Spleen (tissue), 7 donors: Measurements from ENCODE around the gene DPYSL5.

Source experiments
- POLR2A ChIP-seq, 3 donors: fragments of 450-650 bp; IDR thresholded peaks; one replicate each; pipeline ENCODE4 v1.5.1; 2017; ENCODE audit warnings: antibody characterized with exemption in 3 of 3, mild to moderate bottlenecking in 1 of 3
- POLR2AphosphoS5 ChIP-seq, 3 donors: sonication (generic); formaldehyde crosslinking; IDR thresholded peaks; one replicate each; pipeline ENCODE4 v1.5.1; 2017; ENCODE audit warnings: antibody characterized with exemption in 3 of 3
- TF ChIP-seq, protein P1 (sequence below), 11 experiments: fragments of 200-600 bp in 7 of 11; fragments of 450-650 bp in 4 of 11; sonication (generic) in 4 of 11; IDR thresholded peaks in 8 of 11; conservative IDR thresholded peaks in 3 of 11; 1 replicate in 7 of 11; 2 replicates in 4 of 11; pipeline versions ENCODE4 v1.4.0 to v1.8.0; 2016 to 2021; ENCODE audit warnings: antibody characterized with exemption in 11 of 11, inconsistent platforms in 4 of 11, mild to moderate bottlenecking in 1 of 11
- donor health status: DM: no; HTN: no; CAD: no; lungs with moderate emphysema.
- donor health status: DM: no; HTN: no; CAD: no.
- donor health status: DM: no; HTN: no; CAD: no.

DNA sequence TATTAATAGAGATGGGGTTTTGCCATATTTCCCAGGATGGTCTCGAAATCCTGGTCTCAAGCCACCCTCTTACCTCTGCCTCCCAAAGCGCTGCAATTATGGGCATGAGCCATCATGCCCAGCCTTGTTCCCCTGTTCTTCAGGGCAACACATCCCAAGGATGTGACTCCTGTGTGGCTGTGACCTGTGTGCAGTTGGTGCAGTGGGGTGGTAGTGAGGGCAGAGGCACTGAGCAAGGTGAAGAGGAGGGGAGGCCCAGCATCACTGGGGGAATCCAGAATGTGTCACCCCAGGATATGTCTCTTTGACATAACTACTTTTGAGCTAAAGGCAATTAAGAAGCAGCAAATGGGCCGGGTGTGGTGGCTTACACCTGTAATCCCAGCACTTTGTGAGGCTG is 38.7 kb upstream of the DPYSL5 start:
- TF ChIP-seq, protein P1, sequence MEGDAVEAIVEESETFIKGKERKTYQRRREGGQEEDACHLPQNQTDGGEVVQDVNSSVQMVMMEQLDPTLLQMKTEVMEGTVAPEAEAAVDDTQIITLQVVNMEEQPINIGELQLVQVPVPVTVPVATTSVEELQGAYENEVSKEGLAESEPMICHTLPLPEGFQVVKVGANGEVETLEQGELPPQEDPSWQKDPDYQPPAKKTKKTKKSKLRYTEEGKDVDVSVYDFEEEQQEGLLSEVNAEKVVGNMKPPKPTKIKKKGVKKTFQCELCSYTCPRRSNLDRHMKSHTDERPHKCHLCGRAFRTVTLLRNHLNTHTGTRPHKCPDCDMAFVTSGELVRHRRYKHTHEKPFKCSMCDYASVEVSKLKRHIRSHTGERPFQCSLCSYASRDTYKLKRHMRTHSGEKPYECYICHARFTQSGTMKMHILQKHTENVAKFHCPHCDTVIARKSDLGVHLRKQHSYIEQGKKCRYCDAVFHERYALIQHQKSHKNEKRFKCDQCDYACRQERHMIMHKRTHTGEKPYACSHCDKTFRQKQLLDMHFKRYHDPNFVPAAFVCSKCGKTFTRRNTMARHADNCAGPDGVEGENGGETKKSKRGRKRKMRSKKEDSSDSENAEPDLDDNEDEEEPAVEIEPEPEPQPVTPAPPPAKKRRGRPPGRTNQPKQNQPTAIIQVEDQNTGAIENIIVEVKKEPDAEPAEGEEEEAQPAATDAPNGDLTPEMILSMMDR (IDR thresholded peaks at IDR 0.05 in 8 of 11, conservative IDR thresholded peaks at IDR 0.05 in 3 of 11): no peak
- TF ChIP-seq POLR2AphosphoS5 (IDR thresholded peaks at IDR 0.05): no peak
- TF ChIP-seq POLR2A (IDR thresholded peaks at IDR 0.05): no peak
